ENCODE results near the gene LGALS3BP. TPM values are rescaled to one million over a fixed set of nuclear protein-coding genes. Genes with fewer than 3 reads are reported as not detected.

Gene LGALS3BP
- total RNA-seq, 1 donor from 2014 or later = 338 TPM

- H3K4me3 ChIP-seq (ENCODE audit: low read depth, low read length) = peak overlapping the region; percentile 26
- DNase-seq (ENCODE audit: low read depth) = no peak
Observed at GRCh38 chr17:78986048-78986648, 6.4 kb upstream of the LGALS3BP start.

GRCh38 chr17:78985395-78985794 lies 5.7 kb upstream of the LGALS3BP start:
- H3K4me3 ChIP-seq (ENCODE audit: low read depth, low read length) = no peak overlapping the region
- no peak for DNase-seq (ENCODE audit: low read depth)
- TF ChIP-seq CTCF (conservative IDR thresholded peaks at IDR 0.05; ENCODE audit: low read depth, low read length) = no peak

More at GRCh38 chr17:78986048-78986648, 6.4 kb upstream of the LGALS3BP start:
- TF ChIP-seq CTCF (conservative IDR thresholded peaks at IDR 0.05; ENCODE audit: low read depth, low read length) = peak; percentile 27

- H3K4me3 ChIP-seq (ENCODE audit: low read depth, low read length) = no peak overlapping the region
- no peak for TF ChIP-seq CTCF (conservative IDR thresholded peaks at IDR 0.05; ENCODE audit: low read depth, low read length)
- no peak for DNase-seq (ENCODE audit: low read depth)
Observed at GRCh38 chr17:78981010-78981888, 1.5 kb upstream of the LGALS3BP start.

- DNase-seq (ENCODE audit: low read depth) = no peak
- no peak for TF ChIP-seq CTCF (conservative IDR thresholded peaks at IDR 0.05; ENCODE audit: low read depth, low read length)
- H3K4me3 ChIP-seq (ENCODE audit: low read depth, low read length) = no peak overlapping the region
Observed at GRCh38 chr17:78980624-78980972, 875 bp upstream of the LGALS3BP start.

GRCh38 chr17:78977997-78978973 lies 1.4 kb downstream of the LGALS3BP start:
- no peak for TF ChIP-seq CTCF (conservative IDR thresholded peaks at IDR 0.05; ENCODE audit: low read depth, low read length)
- DNase-seq (ENCODE audit: low read depth) = no peak
- peak overlapping the region; percentile 64 for H3K4me3 ChIP-seq (ENCODE audit: low read depth, low read length)

GRCh38 chr17:78977681-78977943 lies 2.1 kb downstream of the LGALS3BP start:
- H3K4me3 ChIP-seq (ENCODE audit: low read depth, low read length) = peak overlapping the region; percentile 64
- DNase-seq (ENCODE audit: low read depth) = no peak
- no peak for TF ChIP-seq CTCF (conservative IDR thresholded peaks at IDR 0.05; ENCODE audit: low read depth, low read length)
